Cardiac septum (tissue), 1 donor: ENCODE data around the gene TTI1. TPM values are rescaled to one million over a fixed set of nuclear protein-coding genes. Genes with fewer than 3 reads are reported as not detected.
A peak's percentile ranks its signal among the peaks of the same experiment; 100 is the strongest.

Experiments
- DNase-seq: peaks from one replicate; pipeline ENCODE4 v3.0.0-alpha.2; 2020; ENCODE audit warnings: low spot score
- intact Hi-C: fragments of 100-400 bp; cut with DNase I; formaldehyde crosslinking; loops from one replicate; pipeline ENCODE4 v1.14.0; 2022
- total RNA-seq: library from RNA; stranded (reverse); fragmentation: NEBNext Ultra II Directional; extraction: Animal tissue kit (Norgen Biotek cat#: 25700); gene quantifications from one replicate; pipeline ENCODE4 v1.2.1, GENCODE V29; 2021
- donor health status: DM: no; HTN: no; CAD: no.

Gene TTI1
- total RNA-seq, 1 donor from 2014 or later, result 11.4 TPM

DNA sequence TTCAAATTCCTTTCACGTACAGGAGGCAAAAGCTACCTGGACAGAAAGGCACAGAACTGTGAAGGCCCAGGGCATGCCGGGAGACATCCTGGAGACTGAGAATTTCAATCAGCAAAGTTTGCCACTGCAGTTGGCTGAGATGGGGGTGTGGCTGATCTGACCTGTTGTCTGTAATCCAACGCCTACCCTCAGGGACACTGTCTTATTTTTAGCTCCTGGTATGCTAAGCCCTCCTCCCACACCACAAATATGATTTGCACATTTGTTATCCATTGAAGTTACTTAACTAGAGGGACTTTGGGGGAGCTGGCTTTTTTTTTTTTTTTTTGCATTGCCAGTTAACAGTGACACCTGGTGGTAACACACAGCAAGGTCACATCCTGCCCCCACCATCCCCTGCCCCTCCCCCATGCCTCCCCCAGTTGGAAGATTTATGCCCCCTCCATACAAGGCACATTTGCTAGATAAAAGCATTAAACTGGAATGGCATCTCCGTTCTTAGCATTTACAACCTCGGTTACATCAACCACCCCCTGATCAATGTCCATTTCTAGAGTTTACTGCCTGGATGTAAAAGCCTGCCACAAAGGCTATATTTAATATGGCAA is 40.4 kb downstream of the TTI1 start:
- DNase-seq, result no peak
- intact Hi-C loops, result loop anchor here (5.0 to 10.0 kb wide), 5 partner anchors 91 to 431 kb away; partner anchors contain the start of gene VSTM2L

DNA sequence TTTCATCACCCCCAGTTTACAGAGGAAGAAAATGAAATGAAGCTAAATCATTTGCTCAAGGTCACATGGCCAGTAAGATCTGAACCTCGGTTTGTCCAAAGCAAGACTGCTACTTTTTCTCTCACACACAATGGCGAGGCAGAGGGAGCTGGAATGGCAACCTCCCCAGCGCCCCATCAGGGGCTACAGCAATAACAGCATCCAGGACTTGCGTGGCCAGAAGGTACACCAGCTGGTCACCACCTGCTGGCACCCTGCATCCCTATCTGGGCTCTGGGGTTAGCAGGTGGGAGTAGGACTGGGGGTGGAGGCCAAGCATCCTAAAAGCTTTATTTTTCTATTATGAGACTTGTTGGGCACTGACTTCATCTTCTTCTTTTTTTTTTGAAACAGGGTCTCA is 41.3 kb downstream of the TTI1 start:
- intact Hi-C loops, result loop anchor here (5.0 to 10.0 kb wide), 5 partner anchors 90 to 430 kb away; partner anchors contain the start of gene VSTM2L
- DNase-seq, result no peak

DNA sequence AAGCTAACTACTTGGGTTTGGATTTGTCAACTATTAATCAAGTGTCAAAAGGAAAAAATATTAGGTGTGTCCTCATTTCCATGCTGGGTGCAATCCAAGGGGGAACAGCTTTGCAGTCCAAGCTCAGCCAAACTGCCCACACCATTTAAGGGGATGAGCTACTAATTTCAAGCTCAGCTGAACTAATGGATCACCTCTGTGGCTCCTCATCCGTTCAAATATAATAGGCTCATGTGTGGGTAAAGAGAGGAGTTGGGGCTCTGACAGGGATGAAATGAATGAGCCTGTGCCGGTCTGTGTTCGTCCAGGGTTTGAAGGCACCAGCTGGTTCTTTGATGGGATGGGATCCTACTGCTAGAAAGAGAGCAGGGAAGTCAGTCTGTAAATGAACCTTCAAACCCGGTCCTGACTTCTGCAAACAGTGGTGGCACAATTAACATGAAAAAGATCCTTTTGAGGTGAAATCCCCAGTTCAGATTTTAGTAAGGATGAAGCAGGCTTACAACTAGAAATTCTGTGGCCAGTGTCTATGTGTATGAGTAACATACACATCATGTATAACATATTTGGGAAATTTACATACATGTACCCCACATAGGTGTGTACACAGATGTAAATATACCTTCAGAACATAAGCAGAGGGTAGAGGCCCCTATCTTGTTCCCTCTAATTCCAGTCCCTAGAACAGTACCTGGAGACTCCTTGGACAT is 41.9 kb downstream of the TTI1 start:
- no peak for DNase-seq
- intact Hi-C loops, result loop anchor here (5.0 to 10.0 kb wide), 5 partner anchors 89 to 429 kb away; partner anchors contain the start of gene VSTM2L

DNA sequence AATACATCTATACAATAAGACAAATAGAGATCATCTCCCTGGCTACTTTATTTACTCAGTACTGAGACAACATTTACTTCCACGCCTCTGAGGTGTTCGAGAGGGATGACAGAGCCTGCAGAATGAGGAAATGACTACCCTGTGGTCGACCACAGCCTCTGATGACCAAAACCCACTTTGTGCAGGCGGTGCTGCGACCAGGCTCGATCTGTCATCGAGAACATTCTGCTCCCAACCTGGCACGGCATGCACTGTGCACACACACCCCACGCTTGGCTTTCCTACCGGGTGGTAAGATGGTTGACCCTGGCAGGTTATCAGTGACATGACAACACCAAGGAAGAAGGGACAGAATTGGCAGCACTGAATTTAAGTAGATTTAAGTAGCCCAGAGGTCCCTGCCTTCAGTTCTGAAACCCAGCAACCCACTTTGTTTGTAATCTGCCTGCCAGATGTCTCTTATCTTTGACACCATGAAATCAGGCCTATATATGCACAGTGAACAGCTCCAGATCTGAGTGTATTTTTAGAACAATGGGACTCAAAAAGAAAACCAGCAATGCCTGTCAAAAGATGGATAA is 42.6 kb downstream of the TTI1 start:
- no peak for DNase-seq
- intact Hi-C loops, result loop anchor here (5.0 to 10.0 kb wide), 5 partner anchors 88 to 428 kb away; partner anchors contain the start of gene VSTM2L

DNA sequence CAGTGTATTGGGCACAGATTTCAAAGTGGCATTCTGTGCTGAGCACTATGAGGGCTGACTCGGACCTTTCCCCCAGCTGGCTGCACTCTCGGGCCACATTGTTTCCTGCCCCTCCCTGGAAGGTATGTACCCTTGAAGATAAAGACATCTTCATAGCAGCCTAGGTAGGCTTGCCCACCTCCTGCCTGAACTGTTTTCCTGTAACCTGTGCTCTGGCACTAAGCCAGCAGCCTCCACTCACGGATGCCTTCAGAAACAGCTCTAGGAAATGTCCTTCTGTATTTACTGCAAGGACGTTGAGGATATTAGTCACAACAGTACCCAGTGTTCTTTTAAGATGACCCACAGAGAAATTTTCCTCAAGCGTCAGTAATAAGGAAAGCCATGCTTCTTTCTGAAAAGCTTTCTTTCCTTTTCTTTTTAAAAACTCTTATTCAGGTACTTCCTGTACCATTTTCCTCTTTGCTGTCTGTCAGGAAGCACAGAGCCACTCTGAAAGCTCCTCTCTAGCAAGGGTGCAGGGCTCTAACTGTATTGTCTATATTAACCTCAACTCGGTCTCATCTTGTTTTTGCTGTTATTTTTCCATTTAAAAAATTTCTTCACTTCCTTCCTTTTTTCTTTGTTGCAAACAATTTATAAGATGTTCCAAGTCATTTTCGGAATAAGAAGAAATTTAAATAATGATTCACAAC is 43.5 kb downstream of the TTI1 start:
- intact Hi-C loops, result loop anchor here (5.0 to 10.0 kb wide), 5 partner anchors 87 to 427 kb away; partner anchors contain the start of gene VSTM2L
- DNase-seq, result no peak

DNA sequence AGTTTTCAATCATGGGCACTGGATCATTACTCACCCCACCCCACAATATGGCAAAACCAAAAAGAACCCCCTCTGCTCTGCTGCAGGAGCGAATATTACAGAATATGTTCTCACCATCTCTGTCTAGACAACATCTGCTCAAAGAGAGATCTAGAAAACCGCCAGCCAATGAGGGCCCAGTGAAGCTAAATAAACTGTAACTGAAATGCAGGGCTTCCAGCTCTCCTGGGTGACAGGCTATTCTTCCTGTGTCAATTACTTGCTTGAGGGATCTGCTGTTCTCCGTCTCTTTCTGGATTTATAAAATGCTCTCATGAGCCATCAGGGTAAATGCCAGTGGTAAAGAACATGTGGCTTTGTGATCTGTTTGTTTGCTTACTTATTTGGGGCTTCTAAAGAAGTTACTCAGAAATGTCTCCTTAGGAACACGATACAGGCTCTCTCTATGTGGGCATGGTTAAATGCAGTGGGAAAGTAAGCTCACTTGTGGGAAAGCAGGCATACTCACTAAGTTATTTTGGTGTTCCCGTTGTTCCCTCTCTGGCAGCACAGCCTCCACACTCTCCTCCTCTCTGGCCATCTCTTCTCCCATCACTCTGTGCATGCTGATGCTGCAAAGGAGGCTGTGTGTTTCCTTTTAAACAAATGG is 44.8 kb downstream of the TTI1 start:
- intact Hi-C loops, result no loop called here
- no peak for DNase-seq

DNA sequence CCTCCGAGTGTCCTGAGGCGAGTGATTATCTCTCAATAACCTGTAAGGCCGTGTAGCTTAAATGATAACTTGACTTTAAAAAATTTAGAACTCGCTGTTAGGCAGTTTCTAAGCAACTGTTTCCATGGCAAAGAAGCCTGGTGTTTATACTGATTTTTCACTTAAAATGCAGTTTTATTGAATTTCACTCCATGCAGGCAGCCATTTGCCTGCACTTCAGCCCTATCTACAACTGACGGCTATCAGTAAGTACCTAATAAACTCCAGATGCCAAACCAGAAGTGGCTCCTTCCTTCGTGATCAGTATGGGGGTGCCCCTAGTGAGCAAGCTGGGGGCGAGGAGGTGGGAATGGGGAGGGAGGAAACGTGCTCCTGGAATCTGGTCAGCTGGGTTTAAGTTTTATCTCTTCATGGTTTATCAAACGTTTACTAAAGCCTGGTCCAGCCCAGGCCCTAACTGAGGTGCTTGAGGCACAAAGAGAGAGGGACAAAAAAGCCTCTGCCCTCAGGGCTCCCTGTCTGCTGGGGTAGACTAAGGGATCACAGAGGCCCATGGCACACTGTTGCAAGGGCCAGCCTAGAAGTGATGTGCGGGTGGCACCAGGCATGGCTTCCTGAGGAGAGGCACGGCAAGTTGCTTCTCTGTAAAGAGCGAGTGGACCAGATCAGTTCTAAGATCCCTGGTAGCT is 45.5 kb downstream of the TTI1 start:
- intact Hi-C loops, result no loop called here
- no peak for DNase-seq

DNA sequence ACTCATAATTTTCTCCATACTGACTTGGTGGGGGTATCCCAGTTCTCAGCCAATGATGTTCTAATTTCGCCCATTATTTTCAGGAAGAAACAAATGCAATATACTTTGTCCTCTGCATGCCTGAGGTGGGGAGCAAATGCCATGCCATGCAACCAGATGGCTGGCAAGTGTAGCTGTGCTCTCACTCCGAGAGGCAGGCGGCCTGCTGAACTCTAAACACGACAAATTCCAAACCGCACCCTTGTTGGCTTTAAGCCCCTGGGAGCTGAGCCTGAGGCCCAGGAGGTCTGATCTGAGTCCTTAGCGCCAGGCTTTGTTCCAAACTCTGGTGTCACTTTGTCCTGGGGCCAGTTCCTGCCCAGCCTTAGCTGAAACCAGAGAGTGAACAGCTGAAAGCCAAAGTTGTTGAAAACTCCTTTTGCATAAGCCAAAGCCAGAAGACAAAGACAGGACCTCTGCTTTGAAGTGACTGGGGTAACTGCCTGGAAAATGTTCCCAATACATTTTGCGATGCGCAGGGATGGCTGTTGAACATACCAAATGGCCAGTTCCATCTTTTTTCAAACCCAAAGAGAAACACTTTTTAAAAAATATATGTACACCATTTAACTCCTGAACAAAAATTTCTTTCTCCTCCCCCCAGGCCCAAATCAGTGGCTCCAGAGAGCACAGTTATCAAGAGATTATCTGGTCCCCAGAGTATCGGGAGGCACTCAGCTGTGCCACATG is 46.2 kb downstream of the TTI1 start:
- intact Hi-C loops, result no loop called here

DNA sequence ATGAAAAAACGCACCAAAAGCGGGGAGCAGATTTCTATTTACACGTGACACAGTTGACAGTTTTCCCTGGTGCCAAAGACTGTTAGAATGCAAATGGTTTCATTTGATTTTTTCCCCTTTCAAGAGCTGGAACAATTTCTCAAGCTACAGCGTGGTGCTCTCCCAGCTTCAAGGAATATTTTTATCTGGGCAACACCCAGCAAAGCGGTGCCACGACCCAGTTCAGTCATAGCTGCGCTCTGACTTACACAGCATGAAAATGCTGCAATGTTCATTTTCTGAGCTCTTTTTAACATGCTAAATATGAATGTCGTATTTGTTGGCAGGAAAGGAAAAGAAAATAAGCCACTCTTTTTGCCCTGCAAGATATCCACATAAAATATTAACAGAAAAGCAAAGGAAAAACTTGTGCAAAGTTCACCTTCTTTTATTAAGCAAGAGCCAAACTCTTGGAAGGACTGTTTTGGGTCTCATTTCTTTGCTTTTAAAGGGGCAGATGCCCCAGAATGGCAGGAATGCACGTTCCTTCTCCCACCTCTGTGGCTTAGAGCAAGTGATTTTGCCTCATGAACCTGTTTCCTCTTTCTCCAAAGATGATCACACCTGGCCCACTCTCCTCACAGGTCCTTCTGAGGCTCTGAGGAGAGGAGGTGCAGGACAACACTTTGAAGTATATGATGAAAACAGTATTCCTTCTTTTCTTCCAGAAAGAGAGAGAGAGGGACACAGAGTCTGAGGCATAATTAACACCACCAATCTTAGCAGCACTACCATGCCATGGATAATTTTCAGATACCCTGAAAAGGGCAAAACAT is 47.0 kb downstream of the TTI1 start:
- intact Hi-C loops, result no loop called here
- DNase-seq, result no peak

More for the DNA sequence above, 46.2 kb downstream of the TTI1 start:
- DNase-seq, result peak; percentile 85

DNA sequence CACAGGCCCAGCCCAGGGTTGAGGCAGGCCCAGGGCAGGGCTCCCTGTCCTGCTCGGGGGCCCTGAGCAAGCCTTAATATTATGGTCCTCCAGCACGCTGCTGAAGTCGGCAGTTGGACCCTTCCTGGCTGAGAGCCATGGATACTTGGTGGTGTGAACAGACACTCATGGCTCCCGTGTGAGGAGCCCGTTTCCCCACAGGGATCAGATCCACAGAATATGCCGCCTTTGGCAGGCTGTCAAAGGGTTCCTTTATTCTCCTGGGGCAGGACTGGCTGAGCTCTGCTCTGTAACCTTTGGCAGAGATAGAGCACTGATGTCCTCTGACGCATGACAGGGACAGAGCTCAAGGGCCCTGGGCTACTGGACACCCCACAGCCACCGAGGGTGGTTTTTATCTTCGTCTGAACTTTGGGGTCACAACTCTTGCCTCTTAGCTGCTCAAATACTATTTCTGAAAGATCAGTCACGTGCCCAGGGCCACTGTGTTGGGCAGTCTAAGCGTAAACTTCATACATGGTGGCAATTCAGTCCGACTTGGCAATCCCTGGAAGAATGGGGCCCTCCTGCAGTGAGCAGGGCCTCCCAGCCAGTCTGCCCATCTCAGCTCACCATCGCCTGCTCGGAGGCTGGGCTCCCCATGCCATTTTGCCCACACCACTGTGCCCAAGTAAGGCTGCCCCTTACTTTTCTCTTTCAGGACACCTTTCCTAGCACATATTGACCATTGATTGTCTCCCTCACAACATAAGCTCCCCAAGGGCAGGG is 49.1 kb downstream of the TTI1 start:
- DNase-seq, result no peak
- intact Hi-C loops, result no loop called here

DNA sequence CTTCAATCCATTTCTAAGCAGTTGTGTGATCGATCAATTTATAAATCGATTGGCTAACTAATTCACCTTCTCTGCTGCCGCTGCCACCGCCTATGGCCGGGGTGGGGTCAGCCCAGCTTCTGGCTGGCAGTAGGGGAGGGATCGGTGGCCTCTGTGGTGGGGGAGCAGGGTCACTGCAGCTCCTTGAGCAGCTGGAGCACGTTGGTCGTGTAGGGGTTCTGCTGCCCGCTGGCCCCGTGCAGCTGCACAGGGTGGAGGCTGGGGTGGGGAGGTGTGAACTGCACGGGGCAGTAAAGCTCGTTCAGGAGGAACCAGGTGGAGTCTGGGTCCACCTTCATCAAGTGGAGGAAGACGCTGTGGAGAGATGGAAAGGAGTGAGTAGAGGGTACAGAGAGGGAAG is 50.0 kb downstream of the TTI1 start:
- intact Hi-C loops, result no loop called here
- no peak for DNase-seq

DNA sequence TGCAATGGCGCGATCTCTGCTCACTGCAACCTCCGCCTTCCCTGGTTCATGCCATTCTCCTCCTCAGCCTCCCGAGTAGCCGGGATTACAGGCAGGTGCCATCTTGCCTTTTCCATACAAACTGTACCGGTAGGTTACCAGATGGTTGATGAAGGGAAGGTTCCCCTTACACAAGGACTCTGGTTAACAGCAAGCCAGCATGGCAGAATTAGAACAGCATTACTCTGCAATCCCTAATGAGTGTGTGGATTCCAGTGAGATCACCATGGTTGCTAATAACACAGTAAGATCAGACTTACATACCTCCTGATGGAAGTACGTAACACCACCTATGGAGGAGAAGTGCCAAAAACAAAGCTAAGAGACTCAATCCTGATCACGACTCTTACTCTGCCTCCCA is 51.7 kb downstream of the TTI1 start:
- no peak for DNase-seq
- intact Hi-C loops, result no loop called here

DNA sequence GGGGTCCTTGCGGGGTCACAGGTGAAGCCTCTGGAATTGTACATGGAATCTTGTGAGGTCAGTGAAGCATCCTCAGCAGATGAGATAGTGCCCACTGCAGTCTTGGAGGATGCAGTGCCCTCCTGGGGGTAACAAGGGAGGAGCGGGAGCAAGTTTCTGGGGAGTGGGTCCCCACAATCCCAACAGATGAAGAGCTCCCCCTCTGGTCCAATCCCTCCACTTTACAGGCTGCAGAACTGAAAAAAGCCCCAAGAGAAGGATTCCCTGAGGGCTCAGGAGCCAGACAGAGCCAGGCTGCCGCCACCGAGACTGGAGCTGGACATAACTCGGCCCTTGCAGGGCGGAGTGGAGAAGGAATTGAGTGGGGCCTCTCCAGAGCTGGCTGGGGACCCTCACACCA is 52.4 kb downstream of the TTI1 start:
- DNase-seq, result no peak
- intact Hi-C loops, result no loop called here

DNA sequence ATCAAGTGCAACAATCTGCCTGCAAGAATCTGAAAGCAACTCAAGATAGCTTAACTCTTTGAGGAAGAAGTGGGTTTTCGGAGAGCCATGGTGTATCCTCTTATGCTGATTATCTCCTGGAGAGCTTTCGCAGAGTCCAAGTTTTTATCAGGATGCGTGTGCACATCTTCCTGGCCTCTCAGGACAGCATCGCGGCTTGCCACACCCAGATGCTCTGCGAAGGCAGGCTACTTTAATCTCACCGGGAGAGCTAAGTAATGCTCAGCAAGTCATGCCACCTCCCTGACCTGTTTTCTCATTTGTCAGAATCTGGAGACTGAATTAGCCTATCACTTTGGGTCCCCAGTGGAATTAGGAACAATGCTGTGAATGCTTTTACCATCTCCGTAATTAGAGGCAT is 52.9 kb downstream of the TTI1 start:
- intact Hi-C loops, result no loop called here
- DNase-seq, result no peak

DNA sequence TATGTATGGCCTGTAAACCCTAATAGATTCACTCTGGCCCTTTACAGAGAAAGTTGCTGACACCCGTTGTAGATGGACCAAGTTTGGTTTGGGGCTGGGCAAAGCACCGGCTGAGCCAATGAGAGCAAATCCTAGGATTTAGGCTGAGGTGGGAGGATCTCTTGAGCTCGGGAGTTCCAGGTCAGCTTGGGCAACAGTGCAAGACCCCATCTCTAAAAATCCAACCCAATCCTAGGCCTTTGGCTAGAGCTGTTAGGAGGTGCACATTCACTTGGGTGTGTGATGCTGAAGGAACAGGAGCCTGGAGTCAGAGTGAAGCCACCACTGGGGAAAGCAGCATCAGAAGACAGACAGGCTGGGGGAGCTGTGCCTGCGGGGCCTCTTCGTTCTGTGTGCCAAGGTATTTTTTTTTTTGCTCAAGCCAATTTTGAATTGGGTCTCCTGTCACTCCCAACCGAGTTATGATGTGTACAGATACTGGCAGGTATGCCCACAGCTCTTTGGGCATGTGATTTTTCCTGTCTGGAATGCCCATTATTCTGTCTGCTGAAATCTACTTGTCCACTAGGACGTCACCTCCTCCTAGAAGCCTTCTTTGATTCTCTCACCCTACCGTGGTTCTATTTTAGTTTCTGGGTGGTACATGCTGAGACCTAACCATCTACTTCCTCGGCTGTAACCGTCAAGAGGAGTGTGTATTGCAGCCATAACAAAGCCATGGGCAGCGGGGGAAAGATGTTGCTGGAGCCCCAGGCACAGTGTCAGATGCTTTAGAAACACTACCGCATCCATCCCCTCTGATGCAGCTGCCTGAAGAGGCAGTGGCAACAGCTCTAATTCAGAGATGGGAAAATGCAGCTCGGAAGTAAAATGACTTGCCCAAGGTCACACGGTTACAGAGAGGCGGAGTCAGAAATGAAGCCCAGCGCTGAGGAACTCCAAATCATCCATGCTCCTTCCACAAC is 54.0 kb downstream of the TTI1 start:
- intact Hi-C loops, result no loop called here
- DNase-seq, result no peak

DNA sequence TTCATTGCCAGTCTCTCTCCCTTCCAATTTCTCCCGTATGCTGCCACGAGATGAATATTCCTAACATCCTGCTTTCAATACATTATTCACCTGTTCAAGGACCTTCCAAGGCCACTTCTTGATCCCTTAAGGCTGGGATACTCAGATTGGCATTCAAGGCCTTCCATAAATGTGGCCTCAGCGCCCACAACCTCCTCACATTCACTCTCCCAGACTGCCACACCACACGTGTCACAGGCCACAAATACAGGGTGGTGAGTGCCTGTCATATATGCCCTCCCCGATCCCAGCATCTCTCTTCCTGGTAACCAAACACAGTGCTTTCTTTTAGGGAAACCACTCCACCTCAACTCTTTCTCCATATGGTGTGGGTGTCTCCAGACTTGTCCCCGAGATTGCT is 55.5 kb downstream of the TTI1 start:
- intact Hi-C loops, result no loop called here
- no peak for DNase-seq
